GM19043 (cell line): Measurements from ENCODE around the gene SERTAD1.

Source experiments
- ATAC-seq: cut with Tn5 transposase; IDR thresholded peaks from one replicate; pipeline ENCODE4 v1.9.1; 2021; ENCODE audit warnings: low read depth; ENCODE audit not compliant: unreplicated experiment

The SERTAD1 gene

GRCh38 chr19:40407714-40408597 lies 17.8 kb downstream of the SERTAD1 start:
- ATAC-seq: no peak

GRCh38 chr19:40403262-40403984 lies 22.4 kb downstream of the SERTAD1 start:
- ATAC-seq: peak; percentile 56

GRCh38 chr19:40400559-40400958 lies 25.2 kb downstream of the SERTAD1 start:
- ATAC-seq: no peak

GRCh38 chr19:40398417-40399131 lies 27.2 kb downstream of the SERTAD1 start:
- ATAC-seq: no peak

GRCh38 chr19:40397568-40397906 lies 28.3 kb downstream of the SERTAD1 start:
- ATAC-seq: no peak

GRCh38 chr19:40396886-40397567 lies 28.8 kb downstream of the SERTAD1 start:
- no peak for ATAC-seq

GRCh38 chr19:40395956-40396355 lies 29.8 kb downstream of the SERTAD1 start:
- no peak for ATAC-seq

GRCh38 chr19:40394816-40395210 lies 31.0 kb downstream of the SERTAD1 start:
- no peak for ATAC-seq

- ATAC-seq: no peak
Observed at GRCh38 chr19:40393894-40394815, 31.6 kb downstream of the SERTAD1 start.

- no peak for ATAC-seq
Observed at GRCh38 chr19:40392894-40393517, 32.8 kb downstream of the SERTAD1 start.

GRCh38 chr19:40392123-40392522 lies 33.7 kb downstream of the SERTAD1 start:
- ATAC-seq: no peak

GRCh38 chr19:40390084-40390742 lies 35.6 kb downstream of the SERTAD1 start, which contains the start of gene HIPK4:
TSS of gene HIPK4 (minus strand) at chr19:40390181. CDS start at chr19:40389902, 279 bp downstream.
- ATAC-seq: no peak

GRCh38 chr19:40389404-40390083 lies 36.2 kb downstream of the SERTAD1 start:
- ATAC-seq: no peak

- ATAC-seq: no peak
Observed at GRCh38 chr19:40388481-40388880, 37.3 kb downstream of the SERTAD1 start.

- ATAC-seq: no peak
Observed at GRCh38 chr19:40387155-40387554, 38.6 kb downstream of the SERTAD1 start.

GRCh38 chr19:40383668-40384248 lies 42.0 kb downstream of the SERTAD1 start:
- no peak for ATAC-seq

- no peak for ATAC-seq
Observed at GRCh38 chr19:40381321-40381720, 44.5 kb downstream of the SERTAD1 start.
